Right lobe of liver (tissue), 4 donors: ENCODE measurements around the gene EFCAB12.

Experiments used
- CTCF ChIP-seq, 4 donors: fragments of 200-600 bp in 3 of 4; fragments of 450-650 bp in 1 of 4; IDR thresholded peaks; one replicate each; pipeline versions ENCODE4 v1.5.1 to v1.8.0; 2016 to 2022; ENCODE audit warnings: antibody characterized with exemption in 4 of 4, mild to moderate bottlenecking in 2 of 4
- POLR2A ChIP-seq: fragments of 450-650 bp; IDR thresholded peaks from one replicate; pipeline ENCODE4 v1.6.1; 2017; ENCODE audit warnings: antibody characterized with exemption, mild to moderate bottlenecking
- donor health status: DM: no; HTN: no; CAD: no.
- donor health status: DM: no; HTN: no; CAD: no.
- donor health status: DM: no; HTN: yes; CAD: no.

- no peak for TF ChIP-seq POLR2A
- TF ChIP-seq CTCF (IDR thresholded peaks at IDR 0.05): no peak
Measured at GRCh38 chr3:129409541-129409940, 18.9 kb downstream of the EFCAB12 start.
